Panc1 (cell line): ENCODE results near the gene ZNF319. TPM values are rescaled to one million over a fixed set of nuclear protein-coding genes. Genes with fewer than 3 reads are reported as not detected.

Experiments
- ATAC-seq: fragments of 200-7000 bp; cut with Tn5 transposase; 2 replicates; pipeline ENCODE4 v1.9.1; 2020; ENCODE audit warnings: mild to moderate bottlenecking, moderate library complexity
- BruUV-seq: library from RNA; stranded (reverse); fragments of 400-500 nt; replicated peaks from 2 replicates; lab custom pipeline; 2021; lab: Mats Ljungman, UMichigan
- CTCF ChIA-PET: fragments of 300-600 bp; sonication (Branson Sonifier 250); formaldehyde crosslinking; loops from one replicate; lab custom pipeline; 2022; ENCODE audit warnings: antibody characterized with exemption; lab: Charles Lee
- POLR2A ChIA-PET: fragments of 300-600 bp; sonication (Branson Sonifier 250); formaldehyde crosslinking; loops from one replicate; lab custom pipeline; 2022; ENCODE audit warnings: antibody characterized with exemption; lab: Charles Lee
- DNase-seq: peaks from one replicate; pipeline ENCODE4 v3.0.0-alpha.2; 2010; ENCODE audit warnings: low read depth, low spot score
- H3K27ac ChIP-seq: 2 replicates; pipeline ENCODE4 v1.5.1; 2011; ENCODE audit warnings: mild to moderate bottlenecking, low read length, inconsistent platforms
- H3K27me3 ChIP-seq: fragments of 200-500 bp; sonication (Bioruptor generic); 2 replicates; pipeline ENCODE4 v1.6.0; 2014; ENCODE audit warnings: low read length, inconsistent platforms; ENCODE audit not compliant: control insufficient read depth, insufficient read depth
- H3K36me3 ChIP-seq: fragments of 200-500 bp; sonication (Bioruptor generic); 2 replicates; pipeline ENCODE4 v1.5.1; 2014; ENCODE audit warnings: inconsistent platforms, mild to moderate bottlenecking, low read length, moderate library complexity; ENCODE audit not compliant: control insufficient read depth, insufficient read depth
- H3K4me1 ChIP-seq: 2 replicates; pipeline ENCODE4 v1.5.1; 2011; ENCODE audit warnings: inconsistent platforms, mild to moderate bottlenecking, low read length, moderate library complexity; ENCODE audit not compliant: control insufficient read depth, insufficient read depth
- H3K4me3 ChIP-seq, 2 experiments: 2 replicates each; pipeline ENCODE4 v1.5.1; 2011 to 2012; ENCODE audit warnings: low read depth in 2 of 2, low read length in 2 of 2, mild to moderate bottlenecking in 2 of 2, inconsistent platforms in 1 of 2, moderate library complexity in 1 of 2
- H3K9me3 ChIP-seq: fragments of 200-500 bp; sonication (Bioruptor generic); 2 replicates; pipeline ENCODE4 v1.5.1; 2014; ENCODE audit warnings: low read depth, mild to moderate bottlenecking, inconsistent platforms, low read length, moderate library complexity; ENCODE audit not compliant: control insufficient read depth, insufficient read depth
- POLR2AphosphoS5 ChIP-seq: IDR thresholded peaks from 2 replicates; pipeline ENCODE4 v1.6.1; 2012; ENCODE audit warnings: mild to moderate bottlenecking, low read depth, low read length, moderate library complexity
- SIN3A ChIP-seq: IDR thresholded peaks from 2 replicates; pipeline ENCODE4 v1.6.1; 2012; ENCODE audit warnings: low read depth, mild to moderate bottlenecking, low read length, moderate library complexity, borderline replicate concordance; ENCODE audit not compliant: insufficient read depth
- TCF7L2 ChIP-seq: IDR thresholded peaks from 2 replicates; pipeline ENCODE4 v1.6.1; 2011; ENCODE audit warnings: mild to moderate bottlenecking, low read depth, low read length, inconsistent platforms
- in situ Hi-C: cut with HindIII; loops from 2 replicates; pipeline ENCODE4 v1.10.0; 2016; ENCODE audit warnings: low sequenced_read_pairs, low pct_unique_long_range_greater_than_20kb
- intact Hi-C: fragments of 100-400 bp; cut with micrococcal nuclease; formaldehyde crosslinking; loops from one replicate; pipeline ENCODE4 v1.10.0; 2022; ENCODE audit not compliant: unreplicated experiment
- total RNA-seq: library from RNA; stranded (reverse); gene quantifications from one replicate; pipeline ENCODE4 v1.2.1, GENCODE V29; 2021; ENCODE audit not compliant: unreplicated experiment
- TF ChIP-seq, protein P1 (sequence below), 2 experiments: IDR thresholded peaks; 2 replicates each; pipeline ENCODE4 v1.6.1; 2011 to 2012; ENCODE audit warnings: low read depth in 2 of 2, control low read depth in 1 of 2, low read length in 1 of 2, mild to moderate bottlenecking in 1 of 2, moderate library complexity in 1 of 2; ENCODE audit not compliant: insufficient read depth in 1 of 2
- TF ChIP-seq, protein P2 (sequence below): fragments of 450-650 bp; IDR thresholded peaks from 2 replicates; pipeline ENCODE4 v1.5.1; 2017; ENCODE audit warnings: mild to moderate bottlenecking

ZNF319 gene
- total RNA-seq, 1 experiment from 2014 or later = 6.5 TPM

DNA sequence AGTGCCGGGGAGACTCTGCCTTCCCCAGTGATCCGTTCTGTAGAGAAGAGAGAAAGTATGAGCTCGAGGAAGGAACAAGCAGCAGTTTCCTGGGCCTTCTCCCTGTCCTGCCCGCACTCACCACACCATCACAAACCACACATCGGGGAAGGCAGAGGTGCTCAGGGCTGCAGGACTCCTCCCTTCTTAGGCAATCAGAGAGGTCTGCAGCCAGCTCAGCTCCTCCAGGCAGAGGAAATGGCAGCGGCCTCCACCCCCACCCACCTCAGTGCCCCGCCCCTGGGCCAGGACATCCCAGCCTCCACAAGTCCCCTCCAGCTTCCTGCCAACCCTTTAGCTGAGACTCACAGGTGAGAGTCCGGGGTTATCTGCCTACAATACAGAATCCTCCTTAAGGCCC, 2.0 kb downstream of the ZNF319 start:
- intact Hi-C loops (no loop called here), in situ Hi-C loops (no loop called here)
- no TSS peak for BruUV-seq
- CTCF ChIA-PET = no interaction called here
- Histone ChIP-seq H3K27me3 (no peaks in the 10 kb centered on the region), H3K36me3 (no peaks in the 10 kb centered on the region), H3K27ac (no peak overlapping the region), H3K9me3 (no peaks in the 10 kb centered on the region), H3K4me3 (no peak overlapping the region), H3K4me1 (peaks cover 11% of the 10 kb centered on the region)
- no peak for DNase-seq
- POLR2A ChIA-PET = no interaction called here
- ATAC-seq = no peak
- TF ChIP-seq, protein P1, sequence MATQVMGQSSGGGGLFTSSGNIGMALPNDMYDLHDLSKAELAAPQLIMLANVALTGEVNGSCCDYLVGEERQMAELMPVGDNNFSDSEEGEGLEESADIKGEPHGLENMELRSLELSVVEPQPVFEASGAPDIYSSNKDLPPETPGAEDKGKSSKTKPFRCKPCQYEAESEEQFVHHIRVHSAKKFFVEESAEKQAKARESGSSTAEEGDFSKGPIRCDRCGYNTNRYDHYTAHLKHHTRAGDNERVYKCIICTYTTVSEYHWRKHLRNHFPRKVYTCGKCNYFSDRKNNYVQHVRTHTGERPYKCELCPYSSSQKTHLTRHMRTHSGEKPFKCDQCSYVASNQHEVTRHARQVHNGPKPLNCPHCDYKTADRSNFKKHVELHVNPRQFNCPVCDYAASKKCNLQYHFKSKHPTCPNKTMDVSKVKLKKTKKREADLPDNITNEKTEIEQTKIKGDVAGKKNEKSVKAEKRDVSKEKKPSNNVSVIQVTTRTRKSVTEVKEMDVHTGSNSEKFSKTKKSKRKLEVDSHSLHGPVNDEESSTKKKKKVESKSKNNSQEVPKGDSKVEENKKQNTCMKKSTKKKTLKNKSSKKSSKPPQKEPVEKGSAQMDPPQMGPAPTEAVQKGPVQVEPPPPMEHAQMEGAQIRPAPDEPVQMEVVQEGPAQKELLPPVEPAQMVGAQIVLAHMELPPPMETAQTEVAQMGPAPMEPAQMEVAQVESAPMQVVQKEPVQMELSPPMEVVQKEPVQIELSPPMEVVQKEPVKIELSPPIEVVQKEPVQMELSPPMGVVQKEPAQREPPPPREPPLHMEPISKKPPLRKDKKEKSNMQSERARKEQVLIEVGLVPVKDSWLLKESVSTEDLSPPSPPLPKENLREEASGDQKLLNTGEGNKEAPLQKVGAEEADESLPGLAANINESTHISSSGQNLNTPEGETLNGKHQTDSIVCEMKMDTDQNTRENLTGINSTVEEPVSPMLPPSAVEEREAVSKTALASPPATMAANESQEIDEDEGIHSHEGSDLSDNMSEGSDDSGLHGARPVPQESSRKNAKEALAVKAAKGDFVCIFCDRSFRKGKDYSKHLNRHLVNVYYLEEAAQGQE (IDR thresholded peaks at IDR 0.05; ENCODE audit: insufficient read depth in 1 of 2, low read depth in 2 of 2, low read length in 1 of 2) = no peak
- TF ChIP-seq POLR2AphosphoS5 = no peak
- no peak for TF ChIP-seq SIN3A
- TF ChIP-seq, protein P2, sequence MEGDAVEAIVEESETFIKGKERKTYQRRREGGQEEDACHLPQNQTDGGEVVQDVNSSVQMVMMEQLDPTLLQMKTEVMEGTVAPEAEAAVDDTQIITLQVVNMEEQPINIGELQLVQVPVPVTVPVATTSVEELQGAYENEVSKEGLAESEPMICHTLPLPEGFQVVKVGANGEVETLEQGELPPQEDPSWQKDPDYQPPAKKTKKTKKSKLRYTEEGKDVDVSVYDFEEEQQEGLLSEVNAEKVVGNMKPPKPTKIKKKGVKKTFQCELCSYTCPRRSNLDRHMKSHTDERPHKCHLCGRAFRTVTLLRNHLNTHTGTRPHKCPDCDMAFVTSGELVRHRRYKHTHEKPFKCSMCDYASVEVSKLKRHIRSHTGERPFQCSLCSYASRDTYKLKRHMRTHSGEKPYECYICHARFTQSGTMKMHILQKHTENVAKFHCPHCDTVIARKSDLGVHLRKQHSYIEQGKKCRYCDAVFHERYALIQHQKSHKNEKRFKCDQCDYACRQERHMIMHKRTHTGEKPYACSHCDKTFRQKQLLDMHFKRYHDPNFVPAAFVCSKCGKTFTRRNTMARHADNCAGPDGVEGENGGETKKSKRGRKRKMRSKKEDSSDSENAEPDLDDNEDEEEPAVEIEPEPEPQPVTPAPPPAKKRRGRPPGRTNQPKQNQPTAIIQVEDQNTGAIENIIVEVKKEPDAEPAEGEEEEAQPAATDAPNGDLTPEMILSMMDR = no peak
- no peak for TF ChIP-seq TCF7L2

DNA sequence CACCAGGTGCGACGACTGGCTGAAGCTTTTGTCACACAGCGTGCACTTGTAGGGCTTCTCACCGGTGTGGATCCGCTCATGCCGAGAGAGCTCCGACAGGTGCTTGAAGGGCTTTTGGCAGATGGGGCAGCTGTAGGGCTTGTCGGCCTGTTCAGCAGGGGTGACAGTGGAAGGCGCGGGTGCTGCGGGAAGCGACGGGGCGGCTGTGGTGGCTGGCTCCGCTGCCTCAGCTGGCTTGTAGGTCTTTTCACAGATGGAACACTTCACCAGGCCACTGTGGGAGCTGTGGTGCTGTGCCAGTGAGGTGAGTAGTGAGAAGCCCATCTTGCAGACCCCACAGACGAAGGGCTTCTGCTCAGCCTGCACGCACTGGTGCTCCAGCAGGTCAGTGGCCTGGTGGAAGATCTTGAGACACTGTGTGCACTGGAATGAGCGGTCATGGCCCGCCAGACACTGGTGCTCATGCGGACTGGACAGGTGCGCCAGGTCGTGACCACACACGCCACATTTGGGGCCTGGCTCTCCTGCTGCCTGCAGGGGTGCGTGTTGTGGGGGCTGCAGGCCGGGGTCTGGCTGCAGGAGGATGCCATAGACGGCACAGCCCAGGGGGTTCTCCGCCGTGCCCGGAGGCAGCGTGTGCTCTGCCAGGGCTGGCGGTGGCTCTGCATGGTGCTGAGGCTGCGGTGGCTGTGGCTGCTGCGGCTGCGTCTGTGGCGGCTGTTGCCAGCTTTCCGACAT, 2.8 kb downstream of the ZNF319 start:
- BruUV-seq = no TSS peak
- intact Hi-C loops = no loop called here
- H3K27me3 ChIP-seq = no peaks in the 10 kb centered on the region
- ATAC-seq = no peak
- no peaks in the 10 kb centered on the region for H3K36me3 ChIP-seq
- H3K4me1 ChIP-seq = peaks cover 11% of the 10 kb centered on the region
- TF ChIP-seq SIN3A (no peak), TCF7L2 (no peak), POLR2AphosphoS5 (no peak)
- TF ChIP-seq, protein P2 = no peak
- TF ChIP-seq, protein P1 (IDR thresholded peaks at IDR 0.05; ENCODE audit: insufficient read depth in 1 of 2, low read depth in 2 of 2, low read length in 1 of 2) = no peak
- in situ Hi-C loops = no loop called here
- H3K9me3 ChIP-seq = no peaks in the 10 kb centered on the region
- no peak overlapping the region for H3K4me3 ChIP-seq
- POLR2A ChIA-PET = no interaction called here
- H3K27ac ChIP-seq = no peak overlapping the region
- no peak for DNase-seq
- CTCF ChIA-PET = no interaction called here
